Activated naive CD8-positive, alpha-beta T cell treated with anti-CD3 and anti-CD28 coated beads, Interleukin-2, amount 10 ng/mL, durations not matched to agents 7 days and 5 days (primary cell): ENCODE results near the gene FREM2. TPM values are rescaled to one million over a fixed set of nuclear protein-coding genes. Genes with fewer than 3 reads are reported as not detected.

Experiments
- ATAC-seq: fragments of 150-1000 bp; cut with Tn5 transposase; one replicate; pipeline ENCODE4 v1.10.0; 2021; ENCODE audit warnings: low read depth, moderate library complexity
- POLR2A ChIA-PET: fragments of 350-600 bp; sonication (Branson Sonifier 250); formaldehyde crosslinking; loops from one replicate; lab custom pipeline; 2021; ENCODE audit warnings: antibody characterized with exemption; lab: Charles Lee
- DNase-seq: peaks from one replicate; pipeline ENCODE4 v3.0.0; 2021
- H3K27ac Mint-ChIP-seq: one replicate; pipeline ENCODE4 v1.8.0; 2022; ENCODE audit warnings: mild to moderate bottlenecking, mixed read lengths
- H3K27me3 Mint-ChIP-seq: one replicate; pipeline ENCODE4 v1.8.0; 2022; ENCODE audit warnings: mild to moderate bottlenecking, moderate library complexity, mixed read lengths
- H3K36me3 Mint-ChIP-seq: one replicate; pipeline ENCODE4 v1.8.0; 2021; ENCODE audit warnings: mild to moderate bottlenecking, mixed read lengths
- H3K4me1 Mint-ChIP-seq: one replicate; pipeline ENCODE4 v1.8.0; 2021; ENCODE audit warnings: mixed read lengths
- H3K4me3 Mint-ChIP-seq: one replicate; pipeline ENCODE4 v1.8.0; 2022; ENCODE audit warnings: mild to moderate bottlenecking, moderate library complexity, mixed read lengths
- H3K9me3 Mint-ChIP-seq: one replicate; pipeline ENCODE4 v1.8.0; 2021; ENCODE audit warnings: mixed read lengths
- total RNA-seq, 2 experiments: library from RNA; stranded (reverse); gene quantifications; one replicate each; pipeline ENCODE4 v1.2.3, GENCODE V29; 2021

Gene FREM2
- total RNA-seq, 2 experiments from 2014 or later, result not detected

DNA sequence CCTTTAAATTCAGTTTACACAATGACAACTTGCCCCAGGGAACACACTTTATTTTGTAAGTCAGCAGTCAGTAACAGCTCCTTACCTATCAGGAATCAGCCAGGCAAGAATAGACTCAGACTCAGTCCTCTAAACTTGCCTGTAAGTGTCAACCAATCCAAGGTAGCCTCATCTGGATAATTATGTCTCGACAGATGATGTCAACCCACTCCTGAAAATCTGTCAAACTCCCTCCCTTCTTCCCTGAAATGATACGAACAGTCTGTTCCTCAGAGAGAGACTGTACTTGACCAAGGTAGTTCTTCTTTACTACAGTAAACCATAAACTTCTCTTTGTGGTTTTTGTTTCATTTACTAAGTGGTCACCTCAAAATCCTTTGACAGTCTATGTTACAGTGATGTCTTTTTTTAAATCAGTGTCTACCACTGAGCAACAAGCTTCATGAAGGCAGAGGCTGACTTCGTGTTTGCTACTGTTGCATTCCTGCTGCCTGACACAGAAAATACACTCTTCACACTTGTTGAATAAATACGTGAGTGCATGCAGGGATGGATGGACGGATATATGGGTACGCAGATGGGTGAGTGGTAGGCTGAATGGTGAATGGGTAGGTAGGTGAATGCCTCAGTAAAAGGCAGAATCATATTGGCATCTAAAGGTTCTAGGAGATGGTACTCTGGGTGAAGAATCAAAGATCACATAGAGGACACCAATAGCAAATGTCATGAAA is 17.5 kb upstream of the FREM2 start:
- ATAC-seq (no peak), DNase-seq (no peak)
- Mint-ChIP-seq H3K27ac (no peak overlapping the region), H3K27me3 (no peaks in the 10 kb centered on the region), H3K36me3 (no peaks in the 10 kb centered on the region), H3K4me3 (no peak overlapping the region), H3K4me1 (no peaks in the 10 kb centered on the region), H3K9me3 (no peaks in the 10 kb centered on the region)
- POLR2A ChIA-PET, result no interaction called here

DNA sequence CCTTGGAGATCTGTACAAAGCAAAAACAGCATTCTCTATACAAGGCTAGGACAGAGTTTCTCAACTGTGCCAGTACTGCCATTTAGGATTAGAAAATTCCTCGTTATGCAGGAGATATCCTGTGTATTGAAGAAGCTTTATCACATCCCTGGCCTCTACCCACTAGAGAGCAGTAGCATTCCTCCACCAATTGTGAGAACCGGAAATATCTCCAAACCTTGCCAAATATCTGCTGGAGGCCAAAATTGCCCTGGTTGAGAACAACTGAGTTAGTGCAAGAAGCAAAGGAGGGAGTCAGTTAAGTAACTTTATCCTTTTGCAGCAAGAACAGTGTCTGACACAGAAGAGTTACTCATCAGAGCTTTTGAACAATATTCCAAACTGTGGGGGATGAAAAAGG is 16.2 kb upstream of the FREM2 start:
- Mint-ChIP-seq H3K27me3 (no peaks in the 10 kb centered on the region), H3K4me1 (no peaks in the 10 kb centered on the region), H3K36me3 (no peaks in the 10 kb centered on the region), H3K9me3 (no peaks in the 10 kb centered on the region), H3K4me3 (no peak overlapping the region), H3K27ac (no peak overlapping the region)
- DNase-seq (no peak), ATAC-seq (no peak)
- POLR2A ChIA-PET, result no interaction called here

DNA sequence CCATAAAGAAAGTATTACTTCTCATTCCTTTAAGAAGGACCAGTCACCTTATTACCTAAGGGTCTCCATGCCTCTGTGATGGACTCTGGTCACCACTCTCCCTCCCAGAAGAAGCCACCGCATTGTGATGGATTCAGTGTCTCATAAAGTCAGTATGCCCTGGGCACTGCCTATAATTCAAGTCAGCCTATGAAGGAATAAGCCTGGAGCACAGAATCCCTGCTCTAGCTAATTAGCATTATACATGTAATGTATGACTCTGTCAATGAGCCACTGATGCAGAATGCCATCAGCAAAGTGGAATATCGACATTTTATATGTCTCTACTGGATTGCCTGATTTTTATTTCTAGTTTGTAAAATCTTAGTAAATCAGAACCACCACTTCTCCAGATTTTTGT is 14.9 kb upstream of the FREM2 start:
- Mint-ChIP-seq H3K9me3 (no peaks in the 10 kb centered on the region), H3K4me3 (no peak overlapping the region), H3K4me1 (no peaks in the 10 kb centered on the region), H3K27me3 (no peaks in the 10 kb centered on the region), H3K27ac (no peak overlapping the region), H3K36me3 (no peaks in the 10 kb centered on the region)
- POLR2A ChIA-PET, result no interaction called here
- ATAC-seq (no peak), DNase-seq (no peak)

DNA sequence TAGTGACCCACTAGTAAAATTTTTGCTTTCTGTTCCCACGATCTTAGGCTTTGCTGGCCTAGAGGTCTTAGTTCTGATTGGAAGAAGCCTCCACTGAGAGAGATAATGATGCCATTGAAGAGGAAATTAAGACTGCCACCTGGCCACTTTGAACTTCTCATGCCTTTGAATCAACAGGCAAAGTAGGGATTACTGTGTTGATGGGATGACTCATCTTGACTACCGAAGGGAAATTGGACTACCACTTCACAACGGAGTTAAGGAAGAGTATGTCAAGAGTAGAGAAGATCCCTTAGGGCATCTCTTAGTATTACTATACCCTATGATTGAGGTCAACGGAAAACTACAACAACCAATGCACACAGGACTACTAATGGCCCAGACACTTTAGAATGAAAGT is 12.7 kb upstream of the FREM2 start:
- Mint-ChIP-seq H3K4me1 (no peaks in the 10 kb centered on the region), H3K36me3 (no peaks in the 10 kb centered on the region), H3K9me3 (no peaks in the 10 kb centered on the region), H3K4me3 (no peak overlapping the region), H3K27me3 (no peaks in the 10 kb centered on the region), H3K27ac (no peak overlapping the region)
- ATAC-seq (no peak), DNase-seq (no peak)
- POLR2A ChIA-PET, result no interaction called here

DNA sequence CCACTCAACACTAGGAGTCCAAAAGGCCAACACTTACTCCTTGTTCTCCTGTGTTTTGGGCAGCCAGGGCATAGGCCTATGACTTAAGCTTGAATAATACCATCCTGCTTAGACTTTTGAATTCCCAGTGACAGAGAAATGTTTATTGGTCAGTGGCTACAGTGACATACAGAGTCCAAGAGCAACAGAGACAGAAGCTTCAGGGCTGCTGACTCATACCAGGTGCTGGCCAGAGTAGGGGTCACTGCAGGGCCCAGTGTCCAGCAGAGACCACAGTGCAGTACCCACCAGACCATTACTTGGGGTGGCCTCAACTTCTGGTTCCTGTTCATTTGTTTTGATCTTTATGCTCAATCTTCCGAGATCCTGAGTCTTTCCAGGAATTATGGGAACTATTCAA is 6.0 kb upstream of the FREM2 start:
- POLR2A ChIA-PET, result no interaction called here
- H3K4me1 Mint-ChIP-seq, result no peaks in the 10 kb centered on the region
- H3K27me3 Mint-ChIP-seq, result peaks cover 15% of the 10 kb centered on the region
- no peak overlapping the region for H3K27ac Mint-ChIP-seq
- H3K36me3 Mint-ChIP-seq, result no peaks in the 10 kb centered on the region
- ATAC-seq, result no peak
- no peak for DNase-seq
- H3K4me3 Mint-ChIP-seq, result no peak overlapping the region
- no peaks in the 10 kb centered on the region for H3K9me3 Mint-ChIP-seq

DNA sequence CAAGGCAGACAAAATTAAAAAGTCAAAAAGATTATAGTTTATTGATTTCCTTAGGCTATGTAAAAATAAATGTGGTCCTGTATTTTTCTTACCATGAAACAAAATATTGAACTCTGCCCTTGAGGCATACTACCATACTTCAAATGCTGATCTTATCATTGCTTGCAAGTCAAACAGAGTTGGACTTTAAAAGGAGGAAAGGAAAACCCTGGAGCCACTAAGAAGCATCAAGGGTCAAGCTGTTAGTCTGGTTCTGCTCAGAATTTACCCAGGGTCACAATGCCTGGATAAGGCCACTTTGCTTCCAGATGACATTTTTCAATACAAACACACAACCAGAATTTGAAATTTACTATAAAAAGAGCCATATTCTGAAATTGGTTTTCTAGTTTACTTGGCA is 2.2 kb upstream of the FREM2 start:
- Mint-ChIP-seq H3K4me1 (no peaks in the 10 kb centered on the region), H3K36me3 (no peaks in the 10 kb centered on the region), H3K27ac (no peak overlapping the region), H3K9me3 (no peaks in the 10 kb centered on the region), H3K4me3 (no peak overlapping the region), H3K27me3 (peaks cover 28% of the 10 kb centered on the region)
- ATAC-seq, result no peak
- POLR2A ChIA-PET, result no interaction called here
- no peak for DNase-seq

DNA sequence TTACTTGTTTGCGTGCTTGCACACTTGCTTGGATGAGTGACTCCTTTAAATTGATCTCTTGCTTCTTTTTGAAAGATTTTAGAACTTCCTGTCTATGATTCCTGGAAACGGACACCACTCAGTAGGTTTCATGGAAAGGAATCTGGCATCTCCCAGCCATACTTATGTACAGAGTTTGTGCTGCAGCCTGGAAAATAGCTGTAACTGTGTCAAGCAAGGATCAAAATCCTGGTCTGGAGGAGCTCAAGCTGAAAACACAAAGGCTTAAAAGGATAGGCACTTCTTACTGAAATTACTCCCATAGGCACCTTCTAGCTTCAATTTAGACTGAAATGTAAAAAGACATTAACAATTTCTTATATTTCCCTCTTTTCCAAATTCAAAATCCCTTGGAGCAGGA is 1.4 kb upstream of the FREM2 start:
- no peak for ATAC-seq
- H3K27ac Mint-ChIP-seq, result no peak overlapping the region

DNA sequence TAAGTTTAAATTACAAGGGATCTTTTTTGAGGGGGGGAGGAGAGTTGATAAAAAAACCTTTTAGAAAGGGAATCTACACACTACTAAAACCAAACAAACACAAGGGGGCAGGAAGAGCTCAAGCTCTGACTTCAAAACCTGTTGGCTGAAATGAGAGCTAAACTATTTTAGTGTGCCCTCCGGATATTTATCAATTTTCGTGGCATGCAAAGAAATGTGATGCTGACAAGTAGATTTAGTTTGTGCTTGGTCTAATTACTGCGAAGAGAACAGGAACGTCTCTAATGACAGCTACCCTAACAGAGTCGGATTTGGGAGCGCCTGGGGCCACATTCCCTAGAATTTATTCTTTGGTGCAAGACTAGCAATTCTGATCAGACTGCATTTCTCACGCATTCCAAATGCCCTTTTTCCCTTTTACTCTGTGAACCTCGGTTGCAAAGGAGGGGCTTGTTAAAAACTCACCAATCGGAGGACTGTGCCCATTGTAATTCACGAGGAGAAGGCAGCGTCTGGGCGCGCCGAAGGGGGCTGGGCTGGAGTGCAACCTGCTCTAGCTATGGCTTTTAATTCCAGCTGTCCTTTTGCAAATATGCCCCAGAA is 802 bp upstream of the FREM2 start:
- ATAC-seq (no peak), DNase-seq (no peak)
- Mint-ChIP-seq H3K9me3 (peaks cover 2% of the 10 kb centered on the region), H3K4me3 (no peak overlapping the region), H3K36me3 (no peaks in the 10 kb centered on the region), H3K27ac (no peak overlapping the region), H3K27me3 (peaks cover 25% of the 10 kb centered on the region), H3K4me1 (no peaks in the 10 kb centered on the region)
- POLR2A ChIA-PET, result no interaction called here

More for the DNA sequence above, 1.4 kb upstream of the FREM2 start:
- POLR2A ChIA-PET, result no interaction called here
- no peaks in the 10 kb centered on the region for H3K9me3 Mint-ChIP-seq
- no peak overlapping the region for H3K4me3 Mint-ChIP-seq
- DNase-seq, result no peak
- H3K27me3 Mint-ChIP-seq, result peaks cover 28% of the 10 kb centered on the region
- no peaks in the 10 kb centered on the region for H3K36me3 Mint-ChIP-seq
- no peaks in the 10 kb centered on the region for H3K4me1 Mint-ChIP-seq

DNA sequence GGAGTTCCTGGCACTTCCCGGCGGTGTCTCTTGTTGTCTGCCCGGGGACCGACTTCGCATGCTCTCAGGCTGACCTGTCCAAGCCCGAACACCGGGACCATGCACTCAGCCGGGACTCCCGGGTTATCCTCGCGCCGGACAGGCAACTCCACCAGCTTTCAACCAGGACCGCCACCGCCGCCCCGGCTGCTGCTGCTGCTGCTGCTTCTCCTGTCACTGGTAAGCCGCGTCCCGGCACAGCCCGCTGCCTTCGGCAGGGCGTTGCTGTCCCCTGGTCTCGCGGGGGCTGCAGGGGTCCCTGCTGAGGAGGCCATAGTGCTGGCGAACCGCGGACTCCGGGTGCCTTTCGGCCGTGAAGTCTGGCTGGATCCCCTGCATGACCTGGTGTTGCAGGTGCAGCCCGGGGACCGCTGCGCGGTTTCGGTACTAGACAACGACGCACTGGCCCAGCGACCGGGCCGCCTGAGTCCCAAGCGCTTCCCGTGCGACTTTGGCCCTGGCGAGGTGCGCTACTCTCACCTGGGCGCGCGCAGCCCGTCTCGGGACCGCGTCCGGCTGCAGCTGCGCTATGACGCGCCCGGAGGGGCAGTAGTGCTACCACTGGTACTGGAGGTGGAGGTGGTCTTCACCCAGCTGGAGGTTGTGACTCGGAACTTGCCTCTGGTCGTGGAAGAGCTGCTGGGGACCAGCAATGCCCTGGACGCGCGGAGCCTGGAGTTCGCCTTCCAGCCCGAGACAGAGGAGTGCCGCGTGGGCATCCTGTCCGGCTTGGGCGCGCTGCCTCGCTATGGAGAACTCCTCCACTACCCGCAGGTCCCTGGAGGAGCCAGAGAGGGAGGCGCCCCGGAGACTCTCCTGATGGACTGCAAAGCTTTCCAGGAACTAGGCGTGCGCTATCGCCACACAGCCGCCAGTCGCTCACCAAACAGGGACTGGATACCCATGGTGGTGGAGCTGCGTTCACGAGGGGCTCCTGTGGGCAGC is 661 bp downstream of the FREM2 start:
- ATAC-seq (no peak), DNase-seq (peak; percentile 27)
- Mint-ChIP-seq H3K4me3 (no peak overlapping the region), H3K27ac (no peak overlapping the region), H3K4me1 (no peaks in the 10 kb centered on the region), H3K36me3 (no peaks in the 10 kb centered on the region), H3K27me3 (peaks cover 25% of the 10 kb centered on the region), H3K9me3 (peaks cover 2% of the 10 kb centered on the region)
- POLR2A ChIA-PET, result no interaction called here

DNA sequence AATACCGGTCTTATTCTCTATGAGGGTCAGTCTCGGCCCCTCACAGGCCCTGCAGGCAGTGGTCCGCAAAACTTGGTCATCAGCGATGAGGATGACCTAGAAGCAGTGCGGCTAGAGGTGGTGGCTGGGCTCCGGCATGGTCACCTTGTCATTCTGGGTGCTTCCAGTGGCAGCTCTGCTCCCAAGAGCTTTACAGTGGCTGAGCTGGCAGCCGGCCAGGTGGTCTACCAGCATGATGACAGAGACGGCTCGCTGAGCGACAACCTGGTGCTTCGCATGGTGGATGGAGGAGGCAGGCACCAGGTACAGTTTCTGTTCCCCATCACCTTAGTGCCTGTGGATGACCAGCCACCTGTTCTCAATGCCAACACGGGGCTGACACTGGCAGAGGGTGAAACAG is 1.8 kb downstream of the FREM2 start:
- H3K9me3 Mint-ChIP-seq, result peaks cover 2% of the 10 kb centered on the region
- no peaks in the 10 kb centered on the region for H3K4me1 Mint-ChIP-seq
- ATAC-seq (no peak), DNase-seq (no peak)
- no peak overlapping the region for H3K27ac Mint-ChIP-seq
- H3K4me3 Mint-ChIP-seq, result no peak overlapping the region
- peaks cover 25% of the 10 kb centered on the region for H3K27me3 Mint-ChIP-seq
- POLR2A ChIA-PET, result no interaction called here
- H3K36me3 Mint-ChIP-seq, result no peaks in the 10 kb centered on the region

DNA sequence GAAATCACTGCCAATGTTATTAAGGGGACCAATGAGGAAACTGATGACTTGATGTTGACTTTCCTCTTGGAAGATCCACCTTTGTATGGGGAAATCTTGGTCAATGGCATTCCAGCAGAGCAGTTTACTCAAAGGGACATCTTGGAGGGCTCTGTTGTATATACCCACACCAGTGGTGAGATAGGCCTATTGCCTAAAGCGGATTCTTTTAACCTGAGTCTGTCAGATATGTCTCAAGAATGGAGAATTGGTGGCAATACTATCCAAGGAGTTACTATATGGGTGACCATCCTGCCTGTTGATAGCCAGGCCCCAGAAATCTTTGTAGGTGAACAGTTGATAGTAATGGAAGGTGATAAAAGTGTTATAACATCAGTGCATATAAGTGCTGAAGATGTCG is 3.4 kb downstream of the FREM2 start:
- H3K9me3 Mint-ChIP-seq, result peaks cover 2% of the 10 kb centered on the region
- no peak overlapping the region for H3K4me3 Mint-ChIP-seq

DNA sequence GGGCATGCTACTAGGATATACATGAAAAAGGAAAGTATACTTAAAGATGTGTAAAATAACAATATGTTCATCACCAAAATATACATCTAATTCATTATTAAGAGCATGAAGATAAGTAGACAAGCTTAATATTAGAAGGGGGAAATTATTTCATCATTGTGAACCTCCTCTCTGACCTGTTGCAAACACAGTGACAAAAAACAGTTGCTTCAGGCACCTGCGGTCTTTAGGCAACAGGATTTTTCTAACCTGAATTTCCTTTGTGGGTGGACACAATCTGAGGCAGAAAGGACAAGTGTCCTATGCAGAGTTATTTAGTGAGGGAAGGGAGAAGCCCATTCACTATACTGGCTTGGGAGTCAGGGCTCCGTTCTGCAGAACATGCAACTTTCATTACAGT is 6.3 kb downstream of the FREM2 start:
- no peaks in the 10 kb centered on the region for H3K36me3 Mint-ChIP-seq
- no peak overlapping the region for H3K27ac Mint-ChIP-seq
- DNase-seq, result no peak
- H3K27me3 Mint-ChIP-seq, result peaks cover 3% of the 10 kb centered on the region
- peaks cover 2% of the 10 kb centered on the region for H3K9me3 Mint-ChIP-seq
- ATAC-seq, result no peak
- no peaks in the 10 kb centered on the region for H3K4me1 Mint-ChIP-seq
- H3K4me3 Mint-ChIP-seq, result no peak overlapping the region
- POLR2A ChIA-PET, result no interaction called here

More for the DNA sequence above, 3.4 kb downstream of the FREM2 start:
- H3K27ac Mint-ChIP-seq, result no peak overlapping the region
- H3K4me1 Mint-ChIP-seq, result no peaks in the 10 kb centered on the region
- ATAC-seq (no peak), DNase-seq (no peak)
- no peaks in the 10 kb centered on the region for H3K36me3 Mint-ChIP-seq
- H3K27me3 Mint-ChIP-seq, result peaks cover 19% of the 10 kb centered on the region
- POLR2A ChIA-PET, result no interaction called here

DNA sequence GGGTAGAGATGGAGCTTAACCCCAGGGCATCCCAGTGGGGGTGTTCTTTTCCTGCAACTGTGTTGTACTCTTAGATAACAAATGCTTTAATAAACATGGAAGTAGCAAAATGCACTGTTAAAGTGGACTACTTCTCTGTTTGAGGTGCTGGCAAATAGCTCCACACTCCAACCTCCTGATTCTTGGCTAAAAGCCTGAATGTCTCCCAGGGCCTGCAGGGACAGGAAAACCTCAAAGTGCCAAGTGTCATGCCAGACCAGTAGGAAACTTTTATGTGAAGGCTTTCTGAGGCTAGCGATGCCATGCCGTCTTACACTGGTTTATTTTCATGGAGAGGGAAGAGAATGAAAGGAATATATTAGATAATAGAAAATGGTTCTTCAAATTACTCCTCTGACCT is 6.8 kb downstream of the FREM2 start:
- ATAC-seq (no peak), DNase-seq (no peak)
- Mint-ChIP-seq H3K4me1 (no peaks in the 10 kb centered on the region), H3K9me3 (peaks cover 2% of the 10 kb centered on the region), H3K27me3 (no peaks in the 10 kb centered on the region), H3K27ac (no peak overlapping the region), H3K4me3 (no peak overlapping the region), H3K36me3 (no peaks in the 10 kb centered on the region)
- POLR2A ChIA-PET, result no interaction called here
